GM23338 (cell line): ENCODE results near the gene FAM114A2. TPM values are rescaled to one million over a fixed set of nuclear protein-coding genes. Genes with fewer than 3 reads are reported as not detected.

Experiments used
- ATAC-seq: fragments of 200-7000 bp; cut with Tn5 transposase; 3 replicates; pipeline ENCODE4 v1.9.1; 2020
- DNase-seq: peaks from one replicate; pipeline ENCODE4 v3.0.0-alpha.2; 2015; ENCODE audit warnings: low spot score
- H2AFZ ChIP-seq: fragments of 200-600 bp; sonication (generic); 2 replicates; pipeline ENCODE4 v1.8.0; 2016; ENCODE audit warnings: antibody characterized with exemption, mild to moderate bottlenecking, moderate library complexity
- H3F3A ChIP-seq: fragments of 200-600 bp; sonication (generic); replicated peaks from 2 replicates; pipeline ENCODE4 v1.8.0; 2017; ENCODE audit warnings: antibody characterized with exemption, mixed run types, low read depth
- H3K27ac ChIP-seq: fragments of 200-600 bp; sonication (generic); 2 replicates; pipeline ENCODE4 v1.6.1; 2016; ENCODE audit warnings: low read depth
- H3K27me3 ChIP-seq: fragments of 200-600 bp; sonication (generic); 2 replicates; pipeline ENCODE4 v1.8.0; 2016; ENCODE audit warnings: mild to moderate bottlenecking, mixed run types, moderate library complexity; ENCODE audit not compliant: insufficient read depth
- H3K36me3 ChIP-seq: fragments of 200-600 bp; sonication (generic); 2 replicates; pipeline ENCODE4 v1.8.0; 2016; ENCODE audit warnings: mild to moderate bottlenecking; ENCODE audit not compliant: insufficient read depth
- H3K4me1 ChIP-seq: fragments of 200-600 bp; sonication (generic); 2 replicates; pipeline ENCODE4 v1.8.0; 2016; ENCODE audit warnings: mild to moderate bottlenecking, moderate library complexity; ENCODE audit not compliant: insufficient read depth
- H3K4me2 ChIP-seq: fragments of 200-600 bp; sonication (generic); 2 replicates; pipeline ENCODE4 v1.7.1; 2017; ENCODE audit warnings: mixed run types
- H3K4me3 ChIP-seq: fragments of 200-600 bp; sonication (generic); 2 replicates; pipeline ENCODE4 v1.6.1; 2016; ENCODE audit warnings: mixed run types
- H3K79me2 ChIP-seq: fragments of 200-600 bp; sonication (generic); replicated peaks from 2 replicates; pipeline ENCODE4 v1.8.0; 2017; ENCODE audit warnings: mild to moderate bottlenecking; ENCODE audit not compliant: insufficient read depth
- H3K9me2 ChIP-seq: fragments of 200-600 bp; sonication (generic); 2 replicates; pipeline ENCODE4 v1.8.0; 2017; ENCODE audit not compliant: insufficient read depth
- H4K20me1 ChIP-seq: fragments of 200-600 bp; sonication (generic); replicated peaks from 2 replicates; pipeline ENCODE4 v1.8.0; 2017; ENCODE audit warnings: mild to moderate bottlenecking; ENCODE audit not compliant: insufficient read depth
- H3K27ac Mint-ChIP-seq: 2 replicates; pipeline ENCODE4 v1.8.0; 2020; ENCODE audit warnings: inconsistent platforms, mild to moderate bottlenecking, moderate library complexity, mixed read lengths
- H3K27me3 Mint-ChIP-seq: 3 replicates; pipeline ENCODE4 v1.8.0; 2022; ENCODE audit warnings: low read depth, mild to moderate bottlenecking, moderate library complexity, mixed read lengths, inconsistent platforms; ENCODE audit not compliant: insufficient read depth, poor library complexity
- H3K36me3 Mint-ChIP-seq: 3 replicates; pipeline ENCODE4 v1.8.0; 2021; ENCODE audit warnings: low read depth, mild to moderate bottlenecking, inconsistent platforms, moderate library complexity, mixed read lengths
- H3K4me1 Mint-ChIP-seq: 3 replicates; pipeline ENCODE4 v1.8.0; 2020; ENCODE audit warnings: mild to moderate bottlenecking, inconsistent platforms, mixed read lengths
- H3K4me3 Mint-ChIP-seq: 3 replicates; pipeline ENCODE4 v1.8.0; 2021; ENCODE audit warnings: moderate library complexity, mild to moderate bottlenecking, inconsistent platforms, mixed read lengths
- H3K9me3 Mint-ChIP-seq: 3 replicates; pipeline ENCODE4 v1.8.0; 2020; ENCODE audit warnings: moderate library complexity, mild to moderate bottlenecking, inconsistent platforms, mixed read lengths
- CREB1 ChIP-seq: fragments of 250-450 bp; sonication (Bioruptor Pico); IDR thresholded peaks from 2 replicates; pipeline ENCODE4 v1.5.0; 2020; ENCODE audit warnings: low read depth, mild to moderate bottlenecking, moderate library complexity
- CTCF ChIP-seq, 2 experiments: fragments of 200-600 bp in 1 of 2; sonication (generic) in 1 of 2; conservative IDR thresholded peaks; 2 replicates each; pipeline versions ENCODE4 v1.5.1 to v1.6.1; 2016 to 2017; ENCODE audit warnings: antibody characterized with exemption in 2 of 2, low read depth in 2 of 2, mild to moderate bottlenecking in 2 of 2, moderate library complexity in 1 of 2
- ETS1 ChIP-seq: IDR thresholded peaks from 2 replicates; pipeline ENCODE4 v1.6.1; 2016; ENCODE audit warnings: antibody characterized with exemption
- EZH2 ChIP-seq: fragments of 200-600 bp; sonication (generic); IDR thresholded peaks from one replicate; pipeline ENCODE4 v1.8.0; 2017; ENCODE audit warnings: antibody characterized with exemption, mild to moderate bottlenecking, low read depth; ENCODE audit not compliant: unreplicated experiment
- EZH2phosphoT487 ChIP-seq: fragments of 200-600 bp; sonication (generic); IDR thresholded peaks from one replicate; pipeline ENCODE4 v1.8.1; 2018; ENCODE audit warnings: antibody characterized with exemption; ENCODE audit not compliant: unreplicated experiment
- JUNB ChIP-seq: IDR thresholded peaks from one replicate; pipeline ENCODE4 v1.6.1; 2016; ENCODE audit warnings: antibody characterized with exemption; ENCODE audit not compliant: unreplicated experiment
- NANOG ChIP-seq: IDR thresholded peaks from 2 replicates; pipeline ENCODE4 v1.6.1; 2016; ENCODE audit warnings: antibody characterized with exemption, borderline replicate concordance
- POLR2AphosphoS5 ChIP-seq: IDR thresholded peaks from 2 replicates; pipeline ENCODE4 v1.6.1; 2016; ENCODE audit warnings: antibody characterized with exemption, low read depth
- STAT1 ChIP-seq: IDR thresholded peaks from one replicate; pipeline ENCODE4 v1.6.1; 2016; ENCODE audit warnings: antibody characterized with exemption; ENCODE audit not compliant: unreplicated experiment
- ZNF114 ChIP-seq: fragments of 250-450 bp; sonication (Bioruptor Pico); IDR thresholded peaks from 2 replicates; pipeline ENCODE4 v1.5.0; 2020; ENCODE audit warnings: mild to moderate bottlenecking, moderate library complexity
- ZNF462 ChIP-seq: fragments of 250-450 bp; sonication (Bioruptor Pico); IDR thresholded peaks from 2 replicates; pipeline ENCODE4 v1.5.0; 2020; ENCODE audit warnings: mild to moderate bottlenecking, moderate library complexity
- polyA plus RNA-seq: library from polyadenylated mRNA; unstranded; fragments of >200 nt; fragmentation: Nextera tagmentation; extraction: Ambion mirVana; gene quantifications from 2 replicates; pipeline ENCODE4 v1.2.1, GENCODE V29; 2016
- total RNA-seq: library from RNA; depleted of rRNA; stranded (reverse); fragments of >200 nt; shearing (Covaris generic); gene quantifications from 2 replicates; pipeline ENCODE4 v1.2.3, GENCODE V29; 2014
- TF ChIP-seq, protein P1 (sequence below): IDR thresholded peaks from one replicate; pipeline ENCODE4 v1.6.1; 2018; ENCODE audit warnings: antibody characterized with exemption; ENCODE audit not compliant: unreplicated experiment

The FAM114A2 gene
- total and polyA plus RNA-seq, 2 experiments from 2014 or later: 4.9 to 5.8 TPM

GRCh38 chr5:153998768-153999167 lies 39.9 kb downstream of the FAM114A2 start (continued):
- TF ChIP-seq ZNF462 (no peak), POLR2AphosphoS5 (no peak), CREB1 (CRISPR knock-in tag) (no peak), JUNB (no peak), EZH2phosphoT487 (no peak)

- ATAC-seq (no peak), DNase-seq (no peak)
- Histone ChIP-seq H3K4me1 (no peaks in the 10 kb centered on the region), H3K4me2 (no peak overlapping the region), H3K36me3 (no peaks in the 10 kb centered on the region), H3K9me2 (no peaks in the 10 kb centered on the region), H3F3A (no peaks in the 10 kb centered on the region), H3K79me2 (no peaks in the 10 kb centered on the region), H3K27me3 (no peaks in the 10 kb centered on the region), H2AFZ (no peak overlapping the region), H3K4me3 (no peak overlapping the region), H4K20me1 (no peaks in the 10 kb centered on the region), H3K27ac (no peak overlapping the region)
- no peaks in the 10 kb centered on the region; the same call in 2 of the 3 replicates for H3K9me3 Mint-ChIP-seq
- no peak overlapping the region for H3K4me3 Mint-ChIP-seq
- H3K27me3 Mint-ChIP-seq: peaks cover 3% of the 10 kb centered on the region
- no peak overlapping the region for H3K27ac Mint-ChIP-seq
- H3K36me3 Mint-ChIP-seq: no peaks in the 10 kb centered on the region; the same call in 2 of the 3 replicates
- no peaks in the 10 kb centered on the region for H3K4me1 Mint-ChIP-seq
- TF ChIP-seq, protein P1, sequence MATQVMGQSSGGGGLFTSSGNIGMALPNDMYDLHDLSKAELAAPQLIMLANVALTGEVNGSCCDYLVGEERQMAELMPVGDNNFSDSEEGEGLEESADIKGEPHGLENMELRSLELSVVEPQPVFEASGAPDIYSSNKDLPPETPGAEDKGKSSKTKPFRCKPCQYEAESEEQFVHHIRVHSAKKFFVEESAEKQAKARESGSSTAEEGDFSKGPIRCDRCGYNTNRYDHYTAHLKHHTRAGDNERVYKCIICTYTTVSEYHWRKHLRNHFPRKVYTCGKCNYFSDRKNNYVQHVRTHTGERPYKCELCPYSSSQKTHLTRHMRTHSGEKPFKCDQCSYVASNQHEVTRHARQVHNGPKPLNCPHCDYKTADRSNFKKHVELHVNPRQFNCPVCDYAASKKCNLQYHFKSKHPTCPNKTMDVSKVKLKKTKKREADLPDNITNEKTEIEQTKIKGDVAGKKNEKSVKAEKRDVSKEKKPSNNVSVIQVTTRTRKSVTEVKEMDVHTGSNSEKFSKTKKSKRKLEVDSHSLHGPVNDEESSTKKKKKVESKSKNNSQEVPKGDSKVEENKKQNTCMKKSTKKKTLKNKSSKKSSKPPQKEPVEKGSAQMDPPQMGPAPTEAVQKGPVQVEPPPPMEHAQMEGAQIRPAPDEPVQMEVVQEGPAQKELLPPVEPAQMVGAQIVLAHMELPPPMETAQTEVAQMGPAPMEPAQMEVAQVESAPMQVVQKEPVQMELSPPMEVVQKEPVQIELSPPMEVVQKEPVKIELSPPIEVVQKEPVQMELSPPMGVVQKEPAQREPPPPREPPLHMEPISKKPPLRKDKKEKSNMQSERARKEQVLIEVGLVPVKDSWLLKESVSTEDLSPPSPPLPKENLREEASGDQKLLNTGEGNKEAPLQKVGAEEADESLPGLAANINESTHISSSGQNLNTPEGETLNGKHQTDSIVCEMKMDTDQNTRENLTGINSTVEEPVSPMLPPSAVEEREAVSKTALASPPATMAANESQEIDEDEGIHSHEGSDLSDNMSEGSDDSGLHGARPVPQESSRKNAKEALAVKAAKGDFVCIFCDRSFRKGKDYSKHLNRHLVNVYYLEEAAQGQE: no peak
- TF ChIP-seq NANOG: no peak
- TF ChIP-seq STAT1: no peak
- TF ChIP-seq CTCF (conservative IDR thresholded peaks at IDR 0.05; ENCODE audit: low read depth in 2 of 2): no peak
- no peak for TF ChIP-seq CREB1 (CRISPR knock-in tag)
- no peak for TF ChIP-seq ZNF114
- no peak for TF ChIP-seq ETS1
- no peak for TF ChIP-seq POLR2AphosphoS5
- TF ChIP-seq JUNB: no peak
- TF ChIP-seq EZH2phosphoT487: no peak
- no peak for TF ChIP-seq EZH2
Measured at GRCh38 chr5:153998010-153998409, 40.7 kb downstream of the FAM114A2 start.
